Measurements from ENCODE around the gene NHSL2.

The NHSL2 gene

GRCh38 chrX:71949363-71949762 is 38.7 kb downstream of the NHSL2 start:
- Histone ChIP-seq H3K36me3 (ENCODE audit: control insufficient read depth in 1 of 2, insufficient read depth in 2 of 2, low read depth in 1 of 2, low read length in 2 of 2) (no peaks in the 10 kb centered on the region), H2BK15ac (ENCODE audit: low read depth, poor library complexity, severe bottlenecking) (no peak overlapping the region), H3K9me3 (ENCODE audit: control insufficient read depth, low read length) (no peaks in the 10 kb centered on the region), H3K4me3 (ENCODE audit: insufficient read depth in 1 of 2, low read depth in 1 of 2, low read length in 2 of 2) (no peak overlapping the region), H3K79me1 (replicated peaks; ENCODE audit: low read length, poor library complexity, severe bottlenecking) (no peaks in the 10 kb centered on the region), H3K4me1 (ENCODE audit: control insufficient read depth, insufficient read depth, low read depth, low read length) (peaks cover 19% of the 10 kb centered on the region), H2BK120ac (ENCODE audit: low read depth, low read length) (no peak overlapping the region), H3K4ac (ENCODE audit: low read depth in 1 of 2, low read length in 2 of 2) (no peak overlapping the region), H4K91ac (ENCODE audit: low read length) (no peak overlapping the region), H3K9ac (ENCODE audit: low read length) (no peak overlapping the region), H2BK12ac (ENCODE audit: low read length in 2 of 2) (no peak overlapping the region), H4K8ac (ENCODE audit: low read length) (no peak overlapping the region), H2BK5ac (ENCODE audit: low read depth, low read length, poor library complexity, severe bottlenecking) (no peak overlapping the region), H3K14ac (ENCODE audit: low read length in 2 of 2) (no peak overlapping the region), H2AFZ (ENCODE audit: low read depth, low read length) (no peak overlapping the region), H3K27me3 (ENCODE audit: control insufficient read depth in 1 of 2, insufficient read depth in 1 of 2, low read length in 2 of 2) (peaks cover 0 to 58% of the 10 kb centered on the region in 2 experiments), H3K23ac (ENCODE audit: low read length in 2 of 2) (no peak overlapping the region), H3K4me2 (ENCODE audit: low read length, poor library complexity, severe bottlenecking) (no peak overlapping the region), H2AK5ac (ENCODE audit: low read length, severe bottlenecking) (no peak overlapping the region), H3K27ac (ENCODE audit: low read length, poor library complexity, severe bottlenecking) (no peak overlapping the region), H3K18ac (ENCODE audit: low read depth in 1 of 2, low read length in 2 of 2) (no peak overlapping the region)
- no peak for DNase-seq
- 82% methylated on average over 5 of the region's 8 CpGs for WGBS

DNA sequence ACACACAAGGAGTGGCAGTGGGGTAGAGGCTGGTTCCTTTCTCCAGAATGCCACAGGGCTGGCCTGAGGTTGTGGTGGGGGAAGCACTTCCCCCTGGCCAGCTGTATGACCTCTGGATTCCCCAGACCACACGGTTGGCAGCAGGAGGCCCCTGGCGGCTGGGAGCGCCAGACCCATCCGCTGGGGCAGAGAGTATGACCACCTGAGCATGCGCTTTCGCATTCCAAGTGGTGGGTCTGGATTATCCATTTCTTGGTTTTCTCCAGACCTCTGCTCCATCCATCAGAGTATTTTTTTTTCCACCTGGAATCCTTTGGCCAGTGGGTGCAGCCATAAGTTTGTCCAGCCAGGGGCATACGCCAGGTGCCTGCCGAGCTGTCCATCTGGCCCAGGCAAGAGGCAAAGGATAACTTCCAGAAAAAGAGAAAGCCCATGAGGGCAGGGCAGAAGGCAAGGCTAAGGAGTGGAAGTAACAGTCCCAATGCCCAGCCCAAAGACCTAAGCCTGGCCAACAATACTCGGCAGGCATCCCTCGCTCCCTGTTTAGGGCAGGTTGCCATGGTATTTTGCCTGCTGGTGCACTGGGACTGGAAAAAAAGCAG is 39.3 kb downstream of the NHSL2 start:
- Histone ChIP-seq H3K36me3 (ENCODE audit: control insufficient read depth in 1 of 2, insufficient read depth in 2 of 2, low read depth in 1 of 2, low read length in 2 of 2) (no peaks in the 10 kb centered on the region), H3K9me3 (ENCODE audit: control insufficient read depth, low read length) (no peaks in the 10 kb centered on the region), H2AFZ (ENCODE audit: low read depth, low read length) (no peak overlapping the region), H3K23ac (ENCODE audit: low read length in 2 of 2) (no peak overlapping the region), H3K27ac (ENCODE audit: low read length, poor library complexity, severe bottlenecking) (peak overlapping the region; percentile 12), H3K9ac (ENCODE audit: low read length) (no peak overlapping the region), H3K4me2 (ENCODE audit: low read length, poor library complexity, severe bottlenecking) (peak overlapping the region; percentile 47), H4K91ac (ENCODE audit: low read length) (no peak overlapping the region), H2BK12ac (ENCODE audit: low read length in 2 of 2) (no peak overlapping the region), H2BK120ac (ENCODE audit: low read depth, low read length) (no peak overlapping the region), H3K4me3 (ENCODE audit: insufficient read depth in 1 of 2, low read depth in 1 of 2, low read length in 2 of 2) (no peak overlapping the region), H3K18ac (ENCODE audit: low read depth in 1 of 2, low read length in 2 of 2) (peak overlapping the region in 1 of 2 experiments; percentile 8), H3K14ac (ENCODE audit: low read length in 2 of 2) (no peak overlapping the region), H3K79me1 (replicated peaks; ENCODE audit: low read length, poor library complexity, severe bottlenecking) (no peaks in the 10 kb centered on the region), H4K8ac (ENCODE audit: low read length) (no peak overlapping the region), H3K4me1 (ENCODE audit: control insufficient read depth, insufficient read depth, low read depth, low read length) (peaks cover 20% of the 10 kb centered on the region), H2AK5ac (ENCODE audit: low read length, severe bottlenecking) (peak overlapping the region; percentile 42), H2BK5ac (ENCODE audit: low read depth, low read length, poor library complexity, severe bottlenecking) (no peak overlapping the region), H2BK15ac (ENCODE audit: low read depth, poor library complexity, severe bottlenecking) (no peak overlapping the region), H3K4ac (ENCODE audit: low read depth in 1 of 2, low read length in 2 of 2) (no peak overlapping the region), H3K27me3 (ENCODE audit: control insufficient read depth in 1 of 2, insufficient read depth in 1 of 2, low read length in 2 of 2) (peaks cover 0 to 57% of the 10 kb centered on the region in 2 experiments)
- WGBS, result 94% methylated on average over 10 of the region's 10 CpGs
- no peak for DNase-seq

DNA sequence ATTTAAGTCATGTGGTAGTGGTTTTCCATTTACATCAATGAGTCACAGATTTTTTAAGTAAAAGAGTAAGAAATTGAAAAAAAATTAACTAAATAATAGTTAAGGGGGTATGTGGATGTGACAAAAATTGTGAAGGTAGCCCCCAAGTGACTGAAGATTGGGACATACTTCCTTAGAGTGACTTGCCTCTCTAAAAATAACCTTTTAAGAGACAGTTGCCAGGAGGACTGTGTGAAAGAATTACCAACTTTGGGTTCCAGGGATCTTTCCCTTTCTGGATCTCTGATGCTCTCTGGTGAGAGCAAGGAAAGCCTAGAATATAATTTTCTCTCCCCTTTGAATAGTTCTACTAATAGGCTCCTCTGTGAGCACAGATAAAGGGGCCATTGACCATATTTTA is 42.7 kb downstream of the NHSL2 start:
- no peak overlapping the region for H3K4me3 ChIP-seq (ENCODE audit: insufficient read depth in 1 of 2, low read depth in 1 of 2, low read length in 2 of 2)
- no peak overlapping the region for H2BK5ac ChIP-seq (ENCODE audit: low read depth, low read length, poor library complexity, severe bottlenecking)
- H2AK5ac ChIP-seq (ENCODE audit: low read length, severe bottlenecking), result no peak overlapping the region
- H2AFZ ChIP-seq (ENCODE audit: low read depth, low read length), result no peak overlapping the region
- no peaks in the 10 kb centered on the region for H3K79me1 ChIP-seq (replicated peaks; ENCODE audit: low read length, poor library complexity, severe bottlenecking)
- H3K4me2 ChIP-seq (ENCODE audit: low read length, poor library complexity, severe bottlenecking), result no peak overlapping the region
- H3K27me3 ChIP-seq (ENCODE audit: control insufficient read depth in 1 of 2, insufficient read depth in 1 of 2, low read length in 2 of 2), result peaks cover 0 to 62% of the 10 kb centered on the region in 2 experiments
- H3K36me3 ChIP-seq (ENCODE audit: control insufficient read depth in 1 of 2, insufficient read depth in 2 of 2, low read depth in 1 of 2, low read length in 2 of 2), result no peaks in the 10 kb centered on the region
- no peak overlapping the region for H3K23ac ChIP-seq (ENCODE audit: low read length in 2 of 2)
- no peak overlapping the region for H3K14ac ChIP-seq (ENCODE audit: low read length in 2 of 2)
- no peaks in the 10 kb centered on the region for H3K9me3 ChIP-seq (ENCODE audit: control insufficient read depth, low read length)
- no peak overlapping the region for H2BK120ac ChIP-seq (ENCODE audit: low read depth, low read length)
- no peak overlapping the region for H4K91ac ChIP-seq (ENCODE audit: low read length)
- no peak overlapping the region for H2BK15ac ChIP-seq (ENCODE audit: low read depth, poor library complexity, severe bottlenecking)
- H3K4ac ChIP-seq (ENCODE audit: low read depth in 1 of 2, low read length in 2 of 2), result no peak overlapping the region
- H3K18ac ChIP-seq (ENCODE audit: low read depth in 1 of 2, low read length in 2 of 2), result no peak overlapping the region
- H2BK12ac ChIP-seq (ENCODE audit: low read length in 2 of 2), result no peak overlapping the region
- peak overlapping the region; percentile 44 for H3K9ac ChIP-seq (ENCODE audit: low read length)
- H3K27ac ChIP-seq (ENCODE audit: low read length, poor library complexity, severe bottlenecking), result no peak overlapping the region
- no peak overlapping the region for H4K8ac ChIP-seq (ENCODE audit: low read length)
- peaks cover 31% of the 10 kb centered on the region for H3K4me1 ChIP-seq (ENCODE audit: control insufficient read depth, insufficient read depth, low read depth, low read length)
- DNase-seq, result no peak

DNA sequence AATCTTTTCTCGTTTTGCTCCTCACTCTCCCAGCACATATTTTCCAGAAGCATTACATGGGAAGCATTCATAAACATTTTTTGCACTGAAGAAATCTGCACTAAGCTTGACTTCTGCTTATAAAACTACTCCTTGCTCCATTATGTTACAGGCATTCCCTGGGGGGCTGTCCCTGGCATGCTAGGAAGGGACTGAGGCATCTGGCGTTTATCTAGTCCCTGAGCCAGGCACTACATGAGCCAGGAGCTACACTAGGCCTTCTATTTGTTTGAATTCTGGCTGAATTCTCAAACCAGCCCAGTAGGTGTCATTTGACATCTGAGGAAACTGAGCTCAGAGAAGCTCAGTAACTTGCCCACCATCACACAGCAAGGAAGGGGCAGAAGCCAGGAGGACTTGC is 43.3 kb downstream of the NHSL2 start:
- no peak overlapping the region for H3K4ac ChIP-seq (ENCODE audit: low read depth in 1 of 2, low read length in 2 of 2)

More for the DNA sequence above, 43.3 kb downstream of the NHSL2 start:
- Histone ChIP-seq H3K27me3 (ENCODE audit: control insufficient read depth in 1 of 2, insufficient read depth in 1 of 2, low read length in 2 of 2) (peaks cover 0 to 62% of the 10 kb centered on the region in 2 experiments), H2BK15ac (ENCODE audit: low read depth, poor library complexity, severe bottlenecking) (no peak overlapping the region), H3K27ac (ENCODE audit: low read length, poor library complexity, severe bottlenecking) (no peak overlapping the region), H3K14ac (ENCODE audit: low read length in 2 of 2) (no peak overlapping the region), H4K91ac (ENCODE audit: low read length) (no peak overlapping the region), H2AK5ac (ENCODE audit: low read length, severe bottlenecking) (peak overlapping the region; percentile 59), H2AFZ (ENCODE audit: low read depth, low read length) (no peak overlapping the region), H3K4me3 (ENCODE audit: insufficient read depth in 1 of 2, low read depth in 1 of 2, low read length in 2 of 2) (no peak overlapping the region), H3K9ac (ENCODE audit: low read length) (peak overlapping the region; percentile 44), H4K8ac (ENCODE audit: low read length) (peak overlapping the region; percentile 61), H3K18ac (ENCODE audit: low read depth in 1 of 2, low read length in 2 of 2) (peak overlapping the region in 1 of 2 experiments; percentile 24), H2BK120ac (ENCODE audit: low read depth, low read length) (no peak overlapping the region), H3K9me3 (ENCODE audit: control insufficient read depth, low read length) (no peaks in the 10 kb centered on the region), H3K23ac (ENCODE audit: low read length in 2 of 2) (no peak overlapping the region), H3K4me2 (ENCODE audit: low read length, poor library complexity, severe bottlenecking) (no peak overlapping the region), H2BK12ac (ENCODE audit: low read length in 2 of 2) (no peak overlapping the region), H3K36me3 (ENCODE audit: control insufficient read depth in 1 of 2, insufficient read depth in 2 of 2, low read depth in 1 of 2, low read length in 2 of 2) (no peaks in the 10 kb centered on the region), H2BK5ac (ENCODE audit: low read depth, low read length, poor library complexity, severe bottlenecking) (no peak overlapping the region), H3K4me1 (ENCODE audit: control insufficient read depth, insufficient read depth, low read depth, low read length) (peaks cover 32% of the 10 kb centered on the region), H3K79me1 (replicated peaks; ENCODE audit: low read length, poor library complexity, severe bottlenecking) (no peaks in the 10 kb centered on the region)
- peak; percentile 27 for DNase-seq
- WGBS, result 58% methylated on average over 2 of the region's 2 CpGs

Measured in mesenchymal stem cell (in vitro differentiated cells and primary cell).